HepG2 (cell line): ENCODE results near the gene TBCD. TPM values are rescaled to one million over a fixed set of nuclear protein-coding genes. Genes with fewer than 3 reads are reported as not detected.

Experiments
- ATAC-seq: fragments of 200-7000 bp; cut with Tn5 transposase; 3 replicates; pipeline ENCODE4 v1.9.1; 2020; ENCODE audit warnings: mild to moderate bottlenecking, moderate library complexity
- BruUV-seq: library from RNA; stranded (reverse); fragments of 400-500 nt; replicated peaks from 2 replicates; lab custom pipeline; 2021; lab: Mats Ljungman, UMichigan
- CTCF ChIA-PET: fragments of 300-600 bp; formaldehyde crosslinking; extraction: SDS; loops from one replicate; lab custom pipeline; 2021; ENCODE audit warnings: low total read pairs, inconsistent platforms, low intra/inter-chr PET ratio; lab: Yijun Ruan, JAX
- POLR2A ChIA-PET: fragments of 350-600 bp; sonication (Branson Sonifier 250); formaldehyde crosslinking; loops from one replicate; lab custom pipeline; 2020; ENCODE audit warnings: antibody characterized with exemption, inconsistent platforms; lab: Yijun Ruan, JAX
- DNase-seq: peaks from one replicate; pipeline ENCODE4 v3.0.0-alpha.2; 2015; ENCODE audit warnings: low spot score
- FAIRE-seq: peaks from 3 replicates; lab custom pipeline; 2011; peaks lifted over from hg19 to GRCh38; lab: Jason Lieb, UNC
- H2AFZ ChIP-seq: one replicate; pipeline ENCODE4 v1.6.1; 2011; ENCODE audit warnings: low read length, inconsistent platforms
- H3K27ac ChIP-seq: fragments of 300-600 bp; 3 replicates; pipeline ENCODE4 v1.8.0; 2011; ENCODE audit warnings: mixed run types, mild to moderate bottlenecking, mixed read lengths, low read length, inconsistent platforms; ENCODE audit not compliant: insufficient read depth; ENCODE audit errors: extremely low read length
- H3K27me3 ChIP-seq, 2 experiments: fragments of 200-600 bp in 1 of 2; 2 replicates in 1 of 2; 3 replicates in 1 of 2; pipeline versions ENCODE4 v1.6.0 to v1.8.0; 2011; ENCODE audit warnings: low read length in 2 of 2, mild to moderate bottlenecking in 2 of 2, moderate library complexity in 2 of 2, inconsistent platforms in 1 of 2; ENCODE audit not compliant: insufficient read depth in 2 of 2, control insufficient read depth in 1 of 2
- H3K36me3 ChIP-seq, 2 experiments: fragments of 200-600 bp in 1 of 2; replicated peaks in 1 of 2; 2 replicates in 1 of 2; 3 replicates in 1 of 2; pipeline versions ENCODE4 v1.5.1 to v1.8.0; 2011; ENCODE audit warnings: low read length in 2 of 2, inconsistent platforms in 1 of 2; ENCODE audit not compliant: insufficient read depth in 2 of 2, control insufficient read depth in 1 of 2
- H3K4me1 ChIP-seq: 2 replicates; pipeline ENCODE4 v1.5.1; 2012; ENCODE audit warnings: low read length, inconsistent platforms; ENCODE audit not compliant: insufficient read depth
- H3K4me2 ChIP-seq: 2 replicates; pipeline ENCODE4 v1.6.0; 2011; ENCODE audit warnings: low read depth, low read length, inconsistent platforms
- H3K4me3 ChIP-seq, 3 experiments: fragments of 200-600 bp in 1 of 3; sonication (generic), shearing (Covaris generic) in 1 of 3; replicated peaks in 1 of 3; 2 replicates each; pipeline ENCODE4 v1.5.1; 2011 to 2016; ENCODE audit warnings: low read length in 3 of 3, inconsistent platforms in 2 of 3, low read depth in 2 of 3, mild to moderate bottlenecking in 2 of 3, control low read depth in 1 of 3, mixed read lengths in 1 of 3; ENCODE audit not compliant: insufficient read depth in 1 of 3
- H3K79me2 ChIP-seq: one replicate; pipeline ENCODE4 v1.6.1; 2011; ENCODE audit warnings: low read length, inconsistent platforms; ENCODE audit not compliant: insufficient read depth
- H3K9ac ChIP-seq: 2 replicates; pipeline ENCODE4 v1.6.0; 2011; ENCODE audit warnings: mild to moderate bottlenecking, low read depth, low read length, inconsistent platforms; ENCODE audit not compliant: insufficient read depth
- H3K9me3 ChIP-seq: 2 replicates; pipeline ENCODE4 v1.5.1; 2012; ENCODE audit warnings: mild to moderate bottlenecking, low read length
- H4K20me1 ChIP-seq: 2 replicates; pipeline ENCODE4 v1.6.0; 2011; ENCODE audit warnings: inconsistent platforms, mild to moderate bottlenecking, low read length, moderate library complexity; ENCODE audit not compliant: insufficient read depth
- ADNP ChIP-seq: sonication (generic); formaldehyde crosslinking; IDR thresholded peaks from 2 replicates; pipeline ENCODE4 v1.4.0; 2020; ENCODE audit warnings: missing genetic modification reagents
- AHDC1 ChIP-seq: sonication (generic); formaldehyde crosslinking; IDR thresholded peaks from 2 replicates; pipeline ENCODE4 v1.5.1; 2020; ENCODE audit warnings: mild to moderate bottlenecking, missing genetic modification reagents, borderline replicate concordance
- CENPBD1 ChIP-seq: sonication (generic); formaldehyde crosslinking; IDR thresholded peaks from 2 replicates; pipeline ENCODE4 v1.8.0; 2022; ENCODE audit warnings: missing genetic modification reagents, low read depth, mild to moderate bottlenecking, borderline replicate concordance
- HMG20B ChIP-seq: conservative IDR thresholded peaks from 2 replicates; pipeline ENCODE4 v1.6.1; 2016; ENCODE audit warnings: missing genetic modification reagents, missing compliant biosample characterization
- KDM5A ChIP-seq: fragments of 200-600 bp; sonication (generic); IDR thresholded peaks from 2 replicates; pipeline ENCODE4 v1.7.0; 2018; ENCODE audit warnings: antibody characterized with exemption, mild to moderate bottlenecking, low read length, borderline replicate concordance
- MLLT10 ChIP-seq: sonication (generic); formaldehyde crosslinking; IDR thresholded peaks from 2 replicates; pipeline ENCODE4 v1.4.0; 2020; ENCODE audit warnings: missing genetic modification reagents
- MLX ChIP-seq: IDR thresholded peaks from 2 replicates; pipeline ENCODE4 v1.6.1; 2016
- ZBTB1 ChIP-seq: sonication (generic); formaldehyde crosslinking; IDR thresholded peaks from 2 replicates; pipeline ENCODE4 v1.4.0; 2020; ENCODE audit warnings: missing genetic modification reagents, borderline replicate concordance
- ZBTB2 ChIP-seq: sonication (generic); formaldehyde crosslinking; IDR thresholded peaks from 2 replicates; pipeline ENCODE4 v1.8.0; 2022; ENCODE audit warnings: low read depth, missing genetic modification reagents
- ZNF3 ChIP-seq: IDR thresholded peaks from 2 replicates; pipeline ENCODE4 v1.7.0; 2017; ENCODE audit warnings: inconsistent platforms
- WGBS: methylation state at CpG from one replicate; pipeline ENCODE4 v1.1.6; 2017; ENCODE audit warnings: low lambda C conversion rate; 5-methylcytosine and 5-hydroxymethylcytosine counted together
- in situ Hi-C: cut with HindIII; loops from 2 replicates; pipeline ENCODE4 v1.10.0; 2017; ENCODE audit warnings: low pct_unique_long_range_greater_than_20kb; ENCODE audit not compliant: extremely low pct_ligation_motif_present
- intact Hi-C: fragments of 100-400 bp; cut with micrococcal nuclease; formaldehyde crosslinking; loops from one replicate; pipeline ENCODE4 v1.10.0; 2022; ENCODE audit not compliant: unreplicated experiment
- polyA plus RNA-seq, 8 experiments: library from polyadenylated mRNA; depleted of rRNA in 3 of 8; stranded (reverse) in 7 of 8; unstranded in 1 of 8; fragments of >200 nt; fragmentation: Illumina TruSeq in 4 of 8; extraction: Trizol in 4 of 8; gene quantifications; 2 replicates each; pipeline versions ENCODE4 v1.2.1 to v1.2.3, GENCODE V29; 2011 to 2016; ENCODE audit warnings: low read depth in 4 of 8, missing spikeins in 1 of 8, mixed read lengths in 1 of 8; ENCODE audit not compliant: insufficient read depth in 1 of 8
- total RNA-seq, 5 experiments: library from RNA; depleted of rRNA; stranded (reverse); fragments of >200 nt; fragmentation: Illumina TruSeq; extraction: Trizol; gene quantifications; 2 replicates each; pipeline ENCODE4 v1.2.3, GENCODE V29; 2016; ENCODE audit warnings: low read depth in 1 of 5

Gene TBCD
- total and polyA plus RNA-seq, 2 of the 13 experiments (the other 11 are each of a cell fraction or from before 2014, with no cell fraction given), result 33.9 to 54.8 TPM

GRCh38 chr17:82756166-82756565 is 4.3 kb downstream of the TBCD start:
- no peak for FAIRE-seq
- Histone ChIP-seq H4K20me1 (no peaks in the 10 kb centered on the region), H3K9me3 (no peaks in the 10 kb centered on the region), H3K9ac (no peak overlapping the region), H3K4me1 (peaks cover 22% of the 10 kb centered on the region), H3K36me3 (peaks cover 5 to 21% of the 10 kb centered on the region in 2 experiments; a peak in 4 of 5 replicates), H3K79me2 (peaks cover 14% of the 10 kb centered on the region), H2AFZ (no peak overlapping the region), H3K27me3 (no peaks in the 10 kb centered on the region; a peak in 1 of 5 replicates), H3K27ac (no peak overlapping the region), H3K4me3 (no peak overlapping the region), H3K4me2 (no peak overlapping the region)
- in situ Hi-C loops (no loop called here), intact Hi-C loops (no loop called here)
- no peak for ATAC-seq
- no peak for DNase-seq
- ChIA-PET POLR2A (interaction anchor here (1.1 kb wide), 1 partner anchor 49 kb away, joined by 4 read pairs; no protein-coding TSS in a partner anchor), CTCF (no interaction called here)
- WGBS, result 96% methylated on average over 7 of the region's 7 CpGs
- no TSS peak for BruUV-seq
- TF ChIP-seq ZBTB1 (CRISPR knock-in tag), result no peak
- TF ChIP-seq HMG20B (CRISPR knock-in tag), result no peak
- TF ChIP-seq AHDC1, result no peak
- TF ChIP-seq MLX (CRISPR knock-in tag), result no peak
- no peak for TF ChIP-seq KDM5A
- TF ChIP-seq ZBTB2 (CRISPR knock-in tag), result no peak
- TF ChIP-seq MLLT10, result no peak
- no peak for TF ChIP-seq CENPBD1 (CRISPR knock-in tag)
- TF ChIP-seq ADNP (CRISPR knock-in tag), result no peak
- no peak for TF ChIP-seq ZNF3 (CRISPR knock-in tag)
